Natural killer cell (primary cell): ENCODE data around the gene ENDOV. TPM values are rescaled to one million over a fixed set of nuclear protein-coding genes. Genes with fewer than 3 reads are reported as not detected.

Experiments
- ATAC-seq, 3 donors: fragments of 150-1000 bp in 2 of 3; fragments of 200-7000 bp in 1 of 3; cut with Tn5 transposase; 1 replicate in 1 of 3; 2 replicates in 2 of 3; pipeline ENCODE4 v1.10.0; 2021; ENCODE audit warnings: mild to moderate bottlenecking in 2 of 3, moderate library complexity in 2 of 3
- DNase-seq, 2 donors: peaks; one replicate each; pipeline versions ENCODE4 v3.0.0 to v3.0.0-alpha.2; 2013 to 2021; ENCODE audit warnings: mixed read lengths in 1 of 2
- H3K27ac ChIP-seq: one replicate; pipeline ENCODE4 v1.5.1; 2013; ENCODE audit warnings: mild to moderate bottlenecking, low read length
- H3K27me3 ChIP-seq: one replicate; pipeline ENCODE4 v1.6.1; 2013; ENCODE audit warnings: low read length; ENCODE audit not compliant: control insufficient read depth, insufficient read depth
- H3K36me3 ChIP-seq: one replicate; pipeline ENCODE4 v1.6.1; 2013; ENCODE audit warnings: low read length; ENCODE audit not compliant: control insufficient read depth, insufficient read depth
- H3K4me1 ChIP-seq: one replicate; pipeline ENCODE4 v1.6.1; 2013; ENCODE audit warnings: low read length; ENCODE audit not compliant: control insufficient read depth, insufficient read depth
- H3K4me3 ChIP-seq: one replicate; pipeline ENCODE4 v1.5.1; 2013; ENCODE audit warnings: low read length
- H3K9me3 ChIP-seq: one replicate; pipeline ENCODE4 v1.6.1; 2013; ENCODE audit warnings: low read length; ENCODE audit not compliant: control insufficient read depth, insufficient read depth
- H3K27ac Mint-ChIP-seq, 2 donors: one replicate each; pipeline ENCODE4 v1.8.0; 2022; ENCODE audit warnings: mild to moderate bottlenecking in 2 of 2, mixed read lengths in 2 of 2, moderate library complexity in 1 of 2
- H3K27me3 Mint-ChIP-seq, 2 donors: one replicate each; pipeline ENCODE4 v1.8.0; 2022; ENCODE audit warnings: low read depth in 2 of 2, mixed read lengths in 2 of 2
- H3K36me3 Mint-ChIP-seq: one replicate; pipeline ENCODE4 v1.8.0; 2022; ENCODE audit warnings: mixed read lengths
- H3K4me1 Mint-ChIP-seq, 2 donors: one replicate each; pipeline ENCODE4 v1.8.0; 2022; ENCODE audit warnings: mixed read lengths in 2 of 2
- H3K4me3 Mint-ChIP-seq: one replicate; pipeline ENCODE4 v1.8.0; 2022; ENCODE audit warnings: mild to moderate bottlenecking, moderate library complexity, mixed read lengths
- H3K9me3 Mint-ChIP-seq, 2 donors: one replicate each; pipeline ENCODE4 v1.8.0; 2022; ENCODE audit warnings: mixed read lengths in 2 of 2
- CTCF ChIP-seq: fragments of 200-600 bp; IDR thresholded peaks from one replicate; pipeline ENCODE4 v1.8.0; 2022; ENCODE audit warnings: antibody characterized with exemption
- WGBS: methylation state at CpG from one replicate; pipeline ENCODE4 v1.1.7; 2013; ENCODE audit warnings: missing lambda C conversion rate; ENCODE audit not compliant: insufficient coverage; 5-methylcytosine and 5-hydroxymethylcytosine counted together
- intact Hi-C: fragments of 100-400 bp; cut with micrococcal nuclease; formaldehyde crosslinking; loops from one replicate; pipeline ENCODE4 v1.14.2; 2022
- total RNA-seq, 4 donors: library from RNA; stranded (reverse); fragments of 120-200 nt in 1 of 4; gene quantifications; one replicate each; pipeline versions ENCODE4 v1.2.3 to v1.2.4, GENCODE V29; 2013 to 2022

The ENDOV gene
- total RNA-seq, 3 donors from 2014 or later (not counting 1 experiment from before 2014, with no cell fraction given) = 17.7 to 24.9 (median 18.8) TPM

GRCh38 chr17:80453998-80454556, 39.1 kb downstream of the ENDOV start:
- Mint-ChIP-seq H3K4me1 (peaks cover 26 to 29% of the 10 kb centered on the region in 2 donors), H3K4me3 (peak overlapping the region; percentile 85), H3K27me3 (peaks cover 1 to 5% of the 10 kb centered on the region in 2 donors), H3K36me3 (no peaks in the 10 kb centered on the region), H3K9me3 (no peaks in the 10 kb centered on the region), H3K27ac (peak overlapping the region; percentile 97 to 99)
- no peak for ATAC-seq
- H3K4me1 ChIP-seq = peaks cover 42% of the 10 kb centered on the region
- H3K27me3 ChIP-seq = no peaks in the 10 kb centered on the region
- peak overlapping the region; percentile 87 for H3K27ac ChIP-seq
- 34% methylated on average over 36 of the region's 36 CpGs for WGBS
- H3K9me3 ChIP-seq = no peaks in the 10 kb centered on the region
- no peaks in the 10 kb centered on the region for H3K36me3 ChIP-seq
- TF ChIP-seq CTCF = no peak
- peak overlapping the region; percentile 56 for H3K4me3 ChIP-seq
- intact Hi-C loops = loop anchor here (2.0 kb wide), 1 partner anchor 19 kb away; no protein-coding TSS in a partner anchor
- no peak for DNase-seq

- H3K36me3 ChIP-seq = no peaks in the 10 kb centered on the region
- Mint-ChIP-seq H3K27me3 (peaks cover 8 to 10% of the 10 kb centered on the region in 2 donors), H3K4me1 (peaks cover 26 to 29% of the 10 kb centered on the region in 2 donors), H3K27ac (peak overlapping the region; percentile 97 to 99), H3K9me3 (no peaks in the 10 kb centered on the region), H3K4me3 (peak overlapping the region; percentile 96), H3K36me3 (no peaks in the 10 kb centered on the region)
- DNase-seq (peak; percentile 94 to 98), ATAC-seq (peak; percentile 88 to 94 (median 89))
- no peak for TF ChIP-seq CTCF
- under 1% methylated on average over 88 of the region's 88 CpGs for WGBS
- peak overlapping the region; percentile 99 for H3K27ac ChIP-seq
- H3K27me3 ChIP-seq = no peaks in the 10 kb centered on the region
- intact Hi-C loops = loop anchor here (2.0 kb wide), 1 partner anchor 18 kb away; no protein-coding TSS in a partner anchor
- peaks cover 42% of the 10 kb centered on the region for H3K4me1 ChIP-seq
- no peaks in the 10 kb centered on the region for H3K9me3 ChIP-seq
- peak overlapping the region; percentile 88 for H3K4me3 ChIP-seq
Measured at GRCh38 chr17:80454557-80455335, 39.8 kb downstream of the ENDOV start.

GRCh38 chr17:80455336-80455710, 40.4 kb downstream of the ENDOV start:
- peak; percentile 49 to 56 (median 54) for ATAC-seq
- Mint-ChIP-seq H3K9me3 (no peaks in the 10 kb centered on the region), H3K4me3 (peak overlapping the region; percentile 96), H3K4me1 (peaks cover 26 to 29% of the 10 kb centered on the region in 2 donors), H3K36me3 (no peaks in the 10 kb centered on the region), H3K27me3 (peaks cover 9 to 10% of the 10 kb centered on the region in 2 donors), H3K27ac (peak overlapping the region; percentile 97 to 99)
- peak overlapping the region; percentile 88 for H3K4me3 ChIP-seq
- peak overlapping the region; percentile 99 for H3K27ac ChIP-seq
- no peaks in the 10 kb centered on the region for H3K9me3 ChIP-seq
- peak in 1 of 2 donors; percentile 68 for DNase-seq
- intact Hi-C loops = loop anchor here (2.0 kb wide), 1 partner anchor 17 kb away; no protein-coding TSS in a partner anchor
- TF ChIP-seq CTCF = no peak
- peaks cover 42% of the 10 kb centered on the region for H3K4me1 ChIP-seq
- H3K36me3 ChIP-seq = no peaks in the 10 kb centered on the region
- no peaks in the 10 kb centered on the region for H3K27me3 ChIP-seq
- 2% methylated on average over 17 of the region's 20 CpGs for whole genome bisulfite sequencing
